ENCODE measurements around the gene TICAM2. TPM values are rescaled to one million over a fixed set of nuclear protein-coding genes. Genes with fewer than 3 reads are reported as not detected.

TICAM2 gene
- total RNA-seq, 2 experiments from 2014 or later: 0.40 to 2.0 TPM

DNA sequence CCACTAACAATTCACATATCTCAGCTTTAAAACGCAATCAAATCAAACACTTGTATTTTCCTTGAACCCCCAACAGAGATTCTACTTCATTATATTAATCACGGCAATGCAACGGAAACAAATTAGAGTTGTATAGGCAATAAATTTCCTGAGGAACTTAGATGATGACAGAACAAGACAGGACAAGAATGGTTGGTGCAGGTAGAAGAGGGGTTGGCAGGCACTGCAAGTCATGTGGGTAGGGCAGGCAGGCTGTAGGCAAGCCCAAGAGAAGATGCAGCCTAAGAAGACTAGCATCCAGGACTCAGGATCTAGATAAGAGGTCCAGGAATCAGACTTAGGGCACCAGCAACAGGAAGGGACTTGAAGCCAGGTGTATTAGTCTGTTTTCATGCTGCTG, 41.1 kb downstream of the TICAM2 start:
- CTCF ChIA-PET: interaction anchor here (1.4 kb wide), 1 partner anchor 15 kb away, joined by 3 read pairs; no protein-coding TSS in a partner anchor
- no peak overlapping the region for H3K4me3 Mint-ChIP-seq
- H3K27me3 Mint-ChIP-seq: peaks cover 11% of the 10 kb centered on the region
- H3K27ac Mint-ChIP-seq: no peak overlapping the region
- H3K4me1 Mint-ChIP-seq (ENCODE audit: low read depth): no peaks in the 10 kb centered on the region
- POLR2A ChIA-PET: no interaction called here
- no peak for DNase-seq
- no peaks in the 10 kb centered on the region for H3K36me3 Mint-ChIP-seq
- intact Hi-C loops (cut with micrococcal nuclease): no loop called here
- H3K9me3 Mint-ChIP-seq: no peaks in the 10 kb centered on the region

DNA sequence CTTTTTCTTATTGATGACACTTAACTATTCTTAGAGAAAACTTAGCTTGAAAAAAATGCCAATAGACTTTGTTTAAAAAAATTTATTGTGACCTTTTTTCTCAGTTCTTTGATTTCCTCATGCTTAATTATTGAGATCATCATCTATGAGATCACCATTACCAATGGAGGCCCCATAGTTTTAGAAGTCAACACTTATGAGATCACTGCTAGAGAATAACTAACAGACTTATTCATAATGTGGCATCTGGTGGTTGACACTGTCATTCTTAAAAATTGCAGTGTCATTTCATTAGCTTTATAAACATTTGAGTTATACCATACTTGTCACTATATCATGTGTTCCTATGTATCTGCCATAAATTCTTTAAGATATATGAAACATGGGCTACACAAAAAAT, 42.8 kb downstream of the TICAM2 start:
- intact Hi-C loops (cut with micrococcal nuclease): no loop called here
- ChIA-PET CTCF (no interaction called here), POLR2A (interaction anchor here (1.5 kb wide), 1 partner anchor 15 kb away, joined by 3 read pairs; the partner anchor contains the start of gene FEM1C)
- H3K27ac Mint-ChIP-seq: no peak overlapping the region
- H3K27me3 Mint-ChIP-seq: peaks cover 11% of the 10 kb centered on the region
- H3K36me3 Mint-ChIP-seq: no peaks in the 10 kb centered on the region
- H3K4me1 Mint-ChIP-seq (ENCODE audit: low read depth): no peaks in the 10 kb centered on the region
- no peak overlapping the region for H3K4me3 Mint-ChIP-seq
- no peaks in the 10 kb centered on the region for H3K9me3 Mint-ChIP-seq
- no peak for DNase-seq

DNA sequence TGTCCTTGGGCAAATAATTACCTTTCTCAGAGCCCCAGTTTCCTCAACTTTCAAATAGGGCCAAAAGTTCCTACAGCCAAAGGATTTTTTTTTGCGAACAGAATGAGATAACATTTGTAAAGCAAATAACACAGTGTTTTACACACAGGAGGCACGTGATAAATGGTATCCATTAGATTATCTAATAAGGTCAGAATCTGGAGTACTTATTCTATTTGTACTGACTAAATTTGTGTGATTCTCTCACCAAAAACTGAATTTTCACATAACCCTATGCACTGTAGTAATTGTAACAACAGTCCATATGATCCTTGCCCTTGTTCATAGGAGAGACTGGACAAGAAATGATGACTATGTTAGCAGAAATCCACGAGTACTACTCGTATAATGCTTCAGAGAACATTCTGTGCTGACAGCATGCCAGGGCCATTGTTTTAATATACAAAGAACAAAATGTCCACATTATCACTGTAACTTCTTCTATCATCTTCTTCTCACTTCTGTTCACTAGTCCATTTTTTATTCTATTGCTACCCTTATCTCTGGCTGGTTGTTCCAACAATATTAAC, 43.8 kb downstream of the TICAM2 start:
- ChIA-PET POLR2A (no interaction called here), CTCF (no interaction called here)
- no peak overlapping the region for H3K4me3 Mint-ChIP-seq
- no peak for DNase-seq
- intact Hi-C loops (cut with micrococcal nuclease): no loop called here
- H3K27me3 Mint-ChIP-seq: peaks cover 10% of the 10 kb centered on the region
- no peaks in the 10 kb centered on the region for H3K4me1 Mint-ChIP-seq (ENCODE audit: low read depth)
- H3K27ac Mint-ChIP-seq: no peak overlapping the region
- no peaks in the 10 kb centered on the region for H3K36me3 Mint-ChIP-seq
- no peaks in the 10 kb centered on the region for H3K9me3 Mint-ChIP-seq

DNA sequence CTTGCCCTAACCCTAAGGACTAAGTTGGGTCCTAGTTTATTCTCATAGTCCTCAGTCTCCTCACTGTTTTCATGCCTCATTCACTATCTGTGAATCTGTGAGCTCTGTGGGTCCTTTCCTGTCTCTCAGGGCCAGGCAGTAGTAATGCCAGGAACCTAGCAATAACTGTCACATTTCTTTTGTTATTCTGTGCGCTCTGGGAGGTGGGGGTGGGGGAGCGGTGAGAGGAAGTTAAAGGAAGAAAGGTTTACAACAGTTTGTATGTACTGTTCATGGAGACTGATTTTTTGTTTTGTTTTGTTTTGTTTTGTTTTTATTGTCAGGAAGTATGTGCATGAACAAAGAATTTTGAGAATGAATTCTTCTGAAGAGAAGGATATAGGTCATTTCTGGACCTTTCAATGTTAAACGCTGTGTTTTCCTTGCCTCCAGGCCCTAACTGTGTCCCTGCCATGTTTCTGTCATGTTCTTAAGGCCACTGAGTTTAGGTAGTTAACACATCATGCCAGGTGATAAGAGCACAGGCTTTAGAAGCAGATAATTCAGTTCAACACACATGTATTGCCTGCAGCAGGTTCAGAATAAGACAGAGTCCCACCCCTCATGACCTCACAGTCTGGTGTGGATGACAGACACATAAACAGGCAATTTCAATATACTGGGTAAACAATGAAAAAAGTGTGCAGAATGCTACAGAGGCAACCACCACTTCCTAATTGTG, 44.5 kb downstream of the TICAM2 start:
- no peak for DNase-seq
- Mint-ChIP-seq H3K4me1 (ENCODE audit: low read depth) (no peaks in the 10 kb centered on the region), H3K9me3 (no peaks in the 10 kb centered on the region), H3K4me3 (no peak overlapping the region), H3K27ac (no peak overlapping the region), H3K27me3 (peaks cover 5% of the 10 kb centered on the region), H3K36me3 (no peaks in the 10 kb centered on the region)
- POLR2A ChIA-PET: no interaction called here
- intact Hi-C loops (cut with micrococcal nuclease): no loop called here
- CTCF ChIA-PET: no interaction called here

DNA sequence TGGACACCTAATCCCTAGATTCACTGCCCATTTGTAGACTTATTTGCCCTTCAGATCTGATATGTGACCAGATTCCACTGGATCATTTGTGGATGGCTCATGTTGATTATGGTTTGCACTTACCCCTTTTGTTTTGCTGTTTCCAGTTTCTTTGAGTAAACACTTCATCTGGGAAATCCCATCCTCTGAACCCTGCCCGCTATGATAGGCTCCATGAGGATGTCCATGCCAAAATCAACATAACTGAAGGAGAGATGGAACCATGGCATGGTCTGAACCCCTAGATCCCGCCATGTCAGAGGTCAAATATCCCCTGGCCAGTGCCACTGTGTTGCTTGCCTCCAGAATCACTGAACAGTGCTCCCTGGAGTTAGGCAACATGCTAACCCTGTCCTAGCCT, 46.0 kb downstream of the TICAM2 start:
- H3K4me3 Mint-ChIP-seq: no peak overlapping the region
- DNase-seq: no peak
- CTCF ChIA-PET: no interaction called here
- no peaks in the 10 kb centered on the region for H3K9me3 Mint-ChIP-seq
- H3K27ac Mint-ChIP-seq: no peak overlapping the region
- intact Hi-C loops (cut with micrococcal nuclease): no loop called here
- peaks cover 10% of the 10 kb centered on the region for H3K27me3 Mint-ChIP-seq
- H3K36me3 Mint-ChIP-seq: no peaks in the 10 kb centered on the region
- H3K4me1 Mint-ChIP-seq (ENCODE audit: low read depth): no peaks in the 10 kb centered on the region
- POLR2A ChIA-PET: no interaction called here

DNA sequence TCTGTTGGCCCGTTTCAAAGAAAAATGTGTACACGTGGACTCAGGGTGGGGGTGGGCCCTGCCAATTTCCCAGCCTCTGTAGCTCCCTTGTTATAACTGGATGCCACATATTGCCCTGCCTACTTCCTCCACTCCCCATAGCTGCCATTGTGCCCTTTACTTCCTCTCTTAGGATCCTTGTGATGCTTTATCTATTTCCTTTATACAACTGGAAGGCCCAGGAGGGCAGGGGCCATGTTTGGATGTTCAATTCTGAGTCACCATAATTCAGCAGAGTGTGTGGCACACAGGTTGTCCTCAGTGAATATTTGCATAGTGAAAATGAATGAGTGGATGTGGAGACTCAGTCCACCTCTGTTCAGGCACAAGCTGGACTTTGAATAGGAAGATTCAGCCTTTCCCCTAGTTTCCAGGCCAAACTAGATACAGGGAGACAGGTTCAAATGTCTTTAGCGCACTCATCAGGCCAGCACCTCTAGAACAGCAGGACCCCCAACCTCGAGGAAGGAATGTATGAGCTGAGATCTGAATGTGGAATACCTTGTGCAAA, 47.1 kb downstream of the TICAM2 start:
- no peaks in the 10 kb centered on the region for H3K4me1 Mint-ChIP-seq (ENCODE audit: low read depth)
- ChIA-PET POLR2A (no interaction called here), CTCF (interaction anchor here (0.8 to 1.0 kb wide), 2 partner anchors 10 to 36 kb away, joined by 3 to 4 read pairs; partner anchors contain the start of gene FEM1C)
- peaks cover 7% of the 10 kb centered on the region for H3K27me3 Mint-ChIP-seq
- H3K9me3 Mint-ChIP-seq: no peaks in the 10 kb centered on the region
- H3K4me3 Mint-ChIP-seq: no peak overlapping the region
- H3K36me3 Mint-ChIP-seq: no peaks in the 10 kb centered on the region
- intact Hi-C loops (cut with micrococcal nuclease): no loop called here
- no peak overlapping the region for H3K27ac Mint-ChIP-seq
- no peak for DNase-seq

DNA sequence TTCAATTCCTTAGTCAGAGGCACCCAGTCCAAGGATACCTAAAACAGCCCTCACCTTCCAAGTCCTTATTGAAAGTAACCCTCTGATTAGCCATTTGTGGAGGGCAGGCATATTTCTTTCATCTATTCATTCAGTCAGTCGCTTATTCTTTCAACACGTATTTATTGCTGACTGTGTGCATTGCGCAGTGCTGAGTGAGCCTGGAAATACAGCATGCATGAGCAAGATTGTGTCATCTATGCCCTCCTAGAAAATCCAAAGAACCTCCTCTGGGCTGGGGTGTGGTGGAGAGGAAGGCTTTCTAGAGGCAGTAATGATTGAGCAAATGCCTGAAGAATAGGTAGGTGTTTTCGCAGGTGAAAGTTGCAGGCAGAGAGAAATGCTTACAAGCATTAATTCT, 49.2 kb downstream of the TICAM2 start:
- H3K36me3 Mint-ChIP-seq: no peaks in the 10 kb centered on the region
- DNase-seq: no peak
- no peak overlapping the region for H3K27ac Mint-ChIP-seq
- H3K4me3 Mint-ChIP-seq: no peak overlapping the region
- no peaks in the 10 kb centered on the region for H3K9me3 Mint-ChIP-seq
- intact Hi-C loops (cut with micrococcal nuclease): no loop called here
- peaks cover 7% of the 10 kb centered on the region for H3K27me3 Mint-ChIP-seq
- H3K4me1 Mint-ChIP-seq (ENCODE audit: low read depth): no peaks in the 10 kb centered on the region
- ChIA-PET POLR2A (no interaction called here), CTCF (interaction anchor here (0.8 kb wide), 1 partner anchor 244 kb away, joined by 3 read pairs; no protein-coding TSS in a partner anchor)

DNA sequence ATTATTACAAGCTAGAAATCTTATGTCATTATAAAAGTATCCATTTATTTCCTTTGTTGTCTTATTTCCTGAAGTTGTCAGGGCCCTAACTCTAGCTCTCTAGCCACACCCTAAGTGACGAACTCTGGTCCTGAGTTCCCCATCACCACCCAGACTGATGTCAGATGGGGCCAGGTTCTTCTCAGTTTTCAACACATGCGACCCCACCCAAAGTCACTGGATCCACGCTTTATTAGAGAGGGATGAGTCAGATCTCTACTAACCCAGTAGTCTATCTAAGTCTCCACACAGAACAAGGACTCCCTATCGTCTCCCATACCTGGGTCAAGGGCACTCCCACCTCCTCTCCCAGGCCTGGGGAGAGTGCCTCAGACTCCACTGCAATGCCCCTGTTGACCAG, 50.9 kb downstream of the TICAM2 start:
- no peak overlapping the region for H3K27ac Mint-ChIP-seq
- DNase-seq: no peak
- H3K4me1 Mint-ChIP-seq (ENCODE audit: low read depth): no peaks in the 10 kb centered on the region
- peaks cover 7% of the 10 kb centered on the region for H3K27me3 Mint-ChIP-seq
- ChIA-PET POLR2A (no interaction called here), CTCF (interaction anchor here (0.6 kb wide), 1 partner anchor 15 kb away, joined by 3 read pairs; no protein-coding TSS in a partner anchor)
- H3K36me3 Mint-ChIP-seq: peaks cover 1% of the 10 kb centered on the region
- intact Hi-C loops (cut with micrococcal nuclease): no loop called here
- H3K4me3 Mint-ChIP-seq: no peak overlapping the region
- H3K9me3 Mint-ChIP-seq: no peaks in the 10 kb centered on the region

DNA sequence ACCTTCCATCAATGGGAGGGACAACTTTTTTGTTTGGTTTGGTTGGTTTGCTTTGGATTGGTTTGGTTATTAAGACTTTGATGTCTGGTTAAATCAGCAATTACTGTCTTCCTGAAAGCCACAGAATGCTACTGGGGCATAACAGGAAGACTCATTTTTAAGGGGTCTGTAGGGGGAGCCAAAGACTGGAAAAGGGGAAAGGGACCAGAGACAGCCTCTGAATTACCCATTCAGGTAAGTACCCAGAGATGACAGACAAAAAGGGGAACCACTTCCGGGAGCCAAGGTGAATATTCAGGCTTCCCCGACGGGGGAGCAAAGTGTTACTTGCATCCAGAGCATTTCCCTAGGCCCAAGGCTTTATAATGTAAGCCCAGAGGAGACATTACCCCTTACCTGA, 53.1 kb downstream of the TICAM2 start:
- POLR2A ChIA-PET: no interaction called here
- Mint-ChIP-seq H3K4me3 (no peak overlapping the region), H3K36me3 (peaks cover 11% of the 10 kb centered on the region), H3K4me1 (ENCODE audit: low read depth) (peaks cover 6% of the 10 kb centered on the region), H3K27ac (no peak overlapping the region), H3K9me3 (peaks cover 8% of the 10 kb centered on the region), H3K27me3 (peaks cover 7% of the 10 kb centered on the region)
- CTCF ChIA-PET: no interaction called here
- no peak for DNase-seq
- intact Hi-C loops (cut with micrococcal nuclease): no loop called here

DNA sequence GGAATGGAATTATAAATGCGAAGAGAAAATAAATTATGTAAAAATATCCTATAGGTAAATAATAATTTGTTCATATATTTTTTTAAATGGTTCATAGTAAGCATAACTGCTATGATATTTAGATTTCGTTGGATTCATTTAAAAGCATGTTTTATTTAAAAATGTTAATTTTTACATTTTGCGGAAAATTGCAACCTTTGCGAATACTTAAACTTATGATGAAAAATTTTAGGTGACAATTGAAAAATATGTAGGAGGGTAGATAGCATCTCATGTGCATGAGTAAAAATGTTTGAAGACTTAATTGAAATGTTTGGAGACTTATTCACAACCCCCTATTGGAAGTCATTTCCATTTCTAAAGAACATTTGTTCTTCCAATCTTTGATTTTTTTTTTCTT, 53.6 kb downstream of the TICAM2 start:
- intact Hi-C loops (cut with micrococcal nuclease): no loop called here

DNA sequence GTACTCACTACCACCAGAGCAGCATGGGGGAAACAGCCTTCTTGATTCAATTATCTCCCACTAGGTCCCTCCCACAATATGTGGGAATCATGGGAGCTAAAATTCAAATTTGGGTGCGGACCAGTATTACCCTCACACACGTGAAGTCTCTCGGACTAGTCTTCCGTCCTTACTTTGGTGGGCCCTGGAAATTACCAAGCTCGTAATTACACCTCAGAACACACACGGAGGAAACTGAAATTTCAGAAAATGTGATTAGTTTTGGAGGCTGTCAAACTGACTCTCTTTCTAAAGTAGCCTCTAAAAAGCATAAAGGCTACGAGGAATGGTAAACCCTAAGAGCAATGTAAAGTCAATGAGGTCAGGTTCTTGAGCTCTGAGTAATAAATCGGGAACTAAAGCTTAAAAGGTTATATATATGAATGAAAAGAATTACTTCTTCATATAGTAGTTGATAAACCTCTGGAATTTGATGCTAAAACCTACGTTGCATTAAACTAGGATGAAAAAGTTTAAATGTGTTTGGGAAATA, 56.9 kb downstream of the TICAM2 start:
- Mint-ChIP-seq H3K27me3 (no peaks in the 10 kb centered on the region), H3K36me3 (peaks cover 46% of the 10 kb centered on the region), H3K27ac (peak overlapping the region; percentile 98), H3K4me3 (peak overlapping the region; percentile 96), H3K9me3 (peaks cover 8% of the 10 kb centered on the region), H3K4me1 (ENCODE audit: low read depth) (peaks cover 30% of the 10 kb centered on the region)
- ChIA-PET CTCF (interaction anchor here (0.6 to 1.1 kb wide), 5 partner anchors 9 to 282 kb away, joined by 3 to 5 read pairs (median 3); no protein-coding TSS in a partner anchor), POLR2A (interaction anchor here (2.0 to 2.1 kb wide), 2 partner anchors 23 to 249 kb away, joined by 7 to 8 read pairs; partner anchors contain the start of gene CCDC112)
- intact Hi-C loops (cut with micrococcal nuclease): loop anchor here (2.0 kb wide), 1 partner anchor 55 kb away; no protein-coding TSS in a partner anchor
- no peak for DNase-seq

More for the DNA sequence above, 53.6 kb downstream of the TICAM2 start:
- H3K36me3 Mint-ChIP-seq: peaks cover 15% of the 10 kb centered on the region
- POLR2A ChIA-PET: no interaction called here
- CTCF ChIA-PET: no interaction called here
- no peak overlapping the region for H3K27ac Mint-ChIP-seq
- no peak for DNase-seq
- H3K4me3 Mint-ChIP-seq: no peak overlapping the region
- peaks cover 7% of the 10 kb centered on the region for H3K27me3 Mint-ChIP-seq
- peaks cover 6% of the 10 kb centered on the region for H3K4me1 Mint-ChIP-seq (ENCODE audit: low read depth)
- peaks cover 8% of the 10 kb centered on the region for H3K9me3 Mint-ChIP-seq

Data from activated CD4-positive, alpha-beta memory T cell treated with anti-CD3 and anti-CD28 coated beads for 36 hours (primary cell).